Mononuclear cell (primary cell): ENCODE measurements around the gene SYS1. TPM values are rescaled to one million over a fixed set of nuclear protein-coding genes. Genes with fewer than 3 reads are reported as not detected.

Experiments used
- H3K27me3 ChIP-seq: 2 replicates; pipeline ENCODE4 v1.6.0; 2011; ENCODE audit warnings: low read length, control low read depth; ENCODE audit not compliant: insufficient read depth
- H3K4me1 ChIP-seq: 2 replicates; pipeline ENCODE4 v1.5.1; 2011; ENCODE audit warnings: mild to moderate bottlenecking, low read length, control low read depth; ENCODE audit not compliant: insufficient read depth
- H3K4me3 ChIP-seq: 2 replicates; pipeline ENCODE4 v1.5.1; 2011; ENCODE audit warnings: mild to moderate bottlenecking, low read length, moderate library complexity
- H3K9me3 ChIP-seq: 2 replicates; pipeline ENCODE4 v1.5.1; 2011; ENCODE audit warnings: low read depth, mild to moderate bottlenecking, control low read depth, low read length
- total RNA-seq: library from RNA; depleted of rRNA; stranded (reverse); fragments of >200 nt; gene quantifications from one replicate; pipeline ENCODE4 v1.2.3, GENCODE V29; 2012

Gene SYS1
- total RNA-seq, 1 donor, result 63.8 TPM

DNA sequence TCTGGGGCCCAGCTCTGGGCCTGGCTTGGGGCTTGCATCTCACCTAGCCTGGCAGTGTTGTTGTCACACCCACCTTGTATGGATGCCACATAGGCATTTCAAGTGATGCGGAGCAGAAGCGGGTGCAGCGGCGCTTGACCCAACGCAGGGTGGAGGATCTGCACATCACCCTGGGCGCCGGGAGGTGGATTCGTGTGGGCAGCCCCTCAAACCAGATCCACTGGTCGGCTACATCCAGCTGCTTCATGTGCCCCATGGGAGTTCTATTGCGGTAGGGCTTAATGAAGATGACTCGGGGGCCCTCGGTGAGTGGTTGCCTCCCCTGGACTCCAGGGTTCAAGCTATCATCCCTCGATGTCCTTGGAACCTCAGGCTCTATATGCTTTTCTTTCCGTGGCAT is 12.0 kb downstream of the SYS1 start:
- Histone ChIP-seq H3K9me3 (no peaks in the 10 kb centered on the region), H3K4me3 (no peak overlapping the region), H3K27me3 (no peaks in the 10 kb centered on the region), H3K4me1 (peaks cover 30% of the 10 kb centered on the region)

DNA sequence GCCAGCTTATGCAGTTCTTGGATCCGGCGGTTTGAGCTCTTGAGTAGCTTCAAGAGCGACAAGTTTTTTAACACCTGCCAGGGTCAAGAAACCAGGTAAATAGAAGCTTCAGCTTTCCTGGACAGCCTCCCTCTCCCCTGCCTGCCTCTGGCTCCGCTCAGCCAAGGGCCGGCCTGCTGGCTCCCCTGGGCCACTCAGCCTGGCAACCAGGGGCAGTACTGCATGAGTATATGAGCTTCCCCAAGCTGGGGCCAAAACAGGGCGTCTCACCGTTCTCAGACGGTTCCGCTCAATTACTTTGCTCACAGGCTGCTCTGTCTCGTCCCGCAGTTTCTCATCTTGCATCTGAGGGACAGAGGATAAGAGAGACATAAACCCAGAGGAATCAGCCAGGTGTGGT is 14.3 kb downstream of the SYS1 start:
- H3K4me3 ChIP-seq, result no peak overlapping the region
- no peaks in the 10 kb centered on the region for H3K27me3 ChIP-seq
- peaks cover 17% of the 10 kb centered on the region for H3K4me1 ChIP-seq

DNA sequence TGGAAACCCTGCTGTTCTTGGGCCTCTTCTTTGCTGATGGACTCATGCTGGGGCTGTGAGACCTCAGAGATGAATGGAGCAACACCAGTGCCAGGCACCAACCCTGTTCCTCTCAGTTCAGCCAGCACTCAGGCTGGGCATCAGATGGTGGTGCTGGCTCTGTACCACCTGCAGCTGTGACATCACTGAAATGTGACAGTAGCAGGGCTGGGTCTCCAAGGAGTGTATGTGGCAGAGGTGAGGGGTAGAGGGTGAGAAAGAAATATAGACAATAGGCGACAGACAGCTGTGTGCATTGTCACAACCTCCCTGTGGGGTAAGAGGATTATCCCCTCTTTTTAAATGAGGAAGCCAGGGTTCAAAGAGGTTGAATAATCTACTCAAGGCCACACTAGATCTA is 15.2 kb downstream of the SYS1 start, which contains the start of gene TP53TG5:
TP53TG5 (minus strand) TSS at position 135 of the 400 bp plus-strand sequence; CDS start at position 46, 89 bp downstream.
- H3K4me1 ChIP-seq, result peaks cover 8% of the 10 kb centered on the region
- H3K4me3 ChIP-seq, result no peak within 1 kb of the TSS
- H3K9me3 ChIP-seq, result no peaks in the 10 kb centered on the region
- H3K27me3 ChIP-seq, result no peaks in the 10 kb centered on the region

More for the DNA sequence above, 14.3 kb downstream of the SYS1 start:
- H3K9me3 ChIP-seq, result no peaks in the 10 kb centered on the region

DNA sequence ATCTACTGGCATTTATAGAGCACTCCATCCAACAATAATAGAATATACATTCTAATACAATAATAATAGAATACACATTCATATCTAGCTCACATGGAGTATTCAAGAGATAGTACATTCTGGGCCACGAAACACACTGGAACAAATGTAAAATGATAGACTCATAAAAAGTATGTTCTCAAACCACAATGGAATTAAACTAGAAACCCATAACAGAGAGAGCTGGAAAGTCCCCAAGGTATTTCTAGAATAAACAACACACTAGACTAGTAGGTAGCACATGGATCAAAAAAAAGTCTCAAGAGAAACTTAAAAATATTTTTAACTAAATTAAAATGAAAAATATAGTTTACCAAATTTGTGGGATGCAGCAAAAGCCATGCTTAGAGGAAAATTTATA is 24.3 kb downstream of the SYS1 start:
- H3K9me3 ChIP-seq, result no peaks in the 10 kb centered on the region
- no peak overlapping the region for H3K4me3 ChIP-seq
- peaks cover 4% of the 10 kb centered on the region for H3K4me1 ChIP-seq
- no peaks in the 10 kb centered on the region for H3K27me3 ChIP-seq

DNA sequence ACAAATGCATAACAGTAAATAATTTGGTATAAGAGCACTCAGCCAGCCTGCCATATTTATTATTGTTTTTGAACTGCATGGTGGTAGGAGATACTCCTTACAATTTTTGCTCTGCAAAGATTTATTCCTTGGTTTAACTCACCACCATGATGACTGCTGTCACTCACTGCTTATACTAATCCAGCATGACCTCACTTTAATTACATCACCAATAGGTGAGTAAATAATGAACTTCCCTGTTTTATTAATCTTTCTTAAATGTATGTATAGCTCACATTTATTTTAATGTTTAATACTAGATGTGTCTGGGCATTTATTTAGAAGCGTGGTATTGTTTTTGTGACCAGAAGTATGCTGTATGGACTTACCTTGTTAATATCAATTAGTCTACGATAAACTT is 28.0 kb downstream of the SYS1 start:
- Histone ChIP-seq H3K9me3 (no peaks in the 10 kb centered on the region), H3K4me1 (peaks cover 4% of the 10 kb centered on the region), H3K27me3 (no peaks in the 10 kb centered on the region), H3K4me3 (no peak overlapping the region)

DNA sequence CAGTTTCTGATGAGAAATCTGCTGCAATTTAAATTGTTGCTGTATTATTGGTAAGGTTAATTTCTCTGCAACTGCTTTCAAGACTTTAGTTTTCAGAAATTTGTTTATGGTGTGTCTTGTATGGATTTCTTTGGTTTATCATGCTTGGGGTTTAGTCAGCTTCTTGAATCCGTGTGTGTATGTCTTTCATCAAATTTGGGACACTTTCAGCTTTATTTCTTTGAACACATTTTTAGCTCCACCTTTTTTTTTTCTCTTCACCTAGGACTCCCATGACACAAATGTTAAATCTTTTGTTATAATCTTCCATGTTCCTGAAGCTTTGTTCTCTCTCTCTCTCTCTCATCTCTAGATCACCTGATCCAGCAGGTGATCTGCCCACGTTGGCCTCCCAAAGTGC is 28.6 kb downstream of the SYS1 start:
- H3K9me3 ChIP-seq, result no peaks in the 10 kb centered on the region

DNA sequence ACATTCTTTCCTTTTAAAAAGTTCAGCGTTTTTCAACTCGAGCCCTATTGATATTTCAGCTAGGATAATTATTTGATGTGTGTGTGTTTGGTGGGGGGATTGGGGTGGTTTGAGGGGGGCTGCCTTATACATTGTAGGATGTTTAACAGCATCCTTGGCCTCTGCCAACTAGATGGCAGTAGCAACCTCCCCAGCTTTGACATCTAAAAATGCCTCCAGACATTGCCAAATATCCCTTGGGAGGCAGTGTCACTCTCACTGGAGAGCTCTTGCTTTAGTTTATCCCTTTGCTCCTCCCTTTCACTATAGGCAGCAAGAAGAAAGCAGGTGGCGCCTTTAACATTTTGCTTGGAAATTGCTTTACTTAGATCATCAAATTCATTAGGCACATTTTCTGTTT is 29.8 kb downstream of the SYS1 start:
- H3K27me3 ChIP-seq, result no peaks in the 10 kb centered on the region
- H3K9me3 ChIP-seq, result no peaks in the 10 kb centered on the region
- no peak overlapping the region for H3K4me3 ChIP-seq
- peaks cover 4% of the 10 kb centered on the region for H3K4me1 ChIP-seq

More for the DNA sequence above, 28.6 kb downstream of the SYS1 start:
- Histone ChIP-seq H3K4me1 (peaks cover 4% of the 10 kb centered on the region), H3K4me3 (no peak overlapping the region), H3K27me3 (no peaks in the 10 kb centered on the region)

DNA sequence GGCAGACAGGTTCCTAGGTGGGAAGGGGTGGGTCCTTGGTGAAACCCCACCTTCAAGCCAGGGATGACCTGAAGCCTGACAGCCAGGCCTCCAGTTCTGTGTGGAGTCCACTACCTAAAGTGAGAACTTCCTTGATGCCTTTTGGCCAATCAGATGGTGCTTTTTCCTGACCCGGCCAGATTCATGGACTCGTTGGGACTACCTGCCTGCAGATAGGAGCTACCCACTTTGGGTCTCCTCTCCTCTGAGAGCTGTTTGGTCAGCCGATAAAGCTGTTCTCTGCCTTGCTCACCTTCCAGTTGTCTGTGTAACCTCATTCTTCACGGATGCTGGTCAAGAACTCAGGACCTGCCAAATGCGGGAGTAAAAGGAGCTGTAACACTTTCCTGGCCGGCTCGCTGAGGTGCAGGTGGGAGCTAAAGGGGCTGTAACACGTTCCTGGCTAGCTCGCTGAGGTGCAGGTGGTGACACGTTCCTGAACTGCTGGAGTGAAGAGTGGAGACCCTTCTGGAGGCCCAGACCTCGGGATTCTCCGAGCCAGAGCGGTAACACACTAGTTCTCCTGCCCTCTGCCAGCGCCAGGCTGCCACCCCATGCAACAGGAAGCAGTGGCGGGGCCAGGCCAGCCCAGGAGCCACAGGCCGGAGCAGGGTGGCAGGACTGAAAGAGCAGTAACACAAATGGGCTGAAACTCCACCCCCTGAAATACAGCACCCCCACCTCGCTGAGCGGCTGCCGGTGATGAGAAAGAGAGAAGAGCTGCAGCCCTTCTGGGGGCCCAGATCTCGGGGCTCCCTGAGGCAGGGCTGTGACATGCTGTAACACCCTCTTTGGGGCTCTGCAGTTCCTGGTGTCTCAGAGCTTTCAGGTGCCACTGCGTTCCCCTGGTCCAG is 31.5 kb downstream of the SYS1 start:
- no peaks in the 10 kb centered on the region for H3K9me3 ChIP-seq
- no peaks in the 10 kb centered on the region for H3K27me3 ChIP-seq
- H3K4me3 ChIP-seq, result no peak overlapping the region
- peaks cover 4% of the 10 kb centered on the region for H3K4me1 ChIP-seq

DNA sequence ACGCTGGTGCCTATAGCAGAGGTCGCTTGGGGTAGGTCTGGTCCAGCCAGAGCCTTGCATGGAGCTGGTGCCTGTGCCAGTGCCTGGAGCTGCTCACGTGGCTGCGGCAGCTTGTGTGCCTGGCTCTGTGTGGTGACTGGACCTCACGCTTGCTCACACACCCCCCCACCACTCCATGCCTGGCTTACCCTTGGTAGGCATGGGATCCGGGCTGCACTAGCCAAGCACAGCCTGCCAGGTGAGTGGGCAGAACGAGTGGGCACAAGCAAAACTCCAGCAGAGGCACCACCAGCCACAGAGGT is 32.1 kb downstream of the SYS1 start:
- no peak overlapping the region for H3K4me3 ChIP-seq
- no peaks in the 10 kb centered on the region for H3K9me3 ChIP-seq
- peaks cover 4% of the 10 kb centered on the region for H3K4me1 ChIP-seq
- H3K27me3 ChIP-seq, result no peaks in the 10 kb centered on the region

DNA sequence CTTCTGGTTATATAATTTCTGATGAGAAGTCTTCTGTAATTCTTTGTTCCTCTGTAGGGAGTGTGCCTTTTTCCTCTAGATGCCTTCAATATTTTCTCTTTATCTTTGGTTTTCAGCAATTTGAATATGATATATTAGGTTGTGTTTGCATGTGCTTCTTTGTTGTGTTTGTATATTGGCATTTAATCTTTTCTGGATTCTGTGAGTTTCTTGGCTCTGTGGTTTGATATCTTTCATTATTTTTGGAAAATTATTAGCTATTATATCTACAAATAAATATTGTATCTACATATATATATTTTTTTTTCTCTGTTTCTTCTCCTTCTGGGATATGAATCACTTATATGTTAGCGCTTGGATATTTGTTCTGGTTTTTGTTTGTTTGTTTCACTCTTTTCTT is 36.1 kb downstream of the SYS1 start:
- no peak overlapping the region for H3K4me3 ChIP-seq
- H3K27me3 ChIP-seq, result no peaks in the 10 kb centered on the region
- H3K9me3 ChIP-seq, result no peaks in the 10 kb centered on the region
- H3K4me1 ChIP-seq, result no peaks in the 10 kb centered on the region

DNA sequence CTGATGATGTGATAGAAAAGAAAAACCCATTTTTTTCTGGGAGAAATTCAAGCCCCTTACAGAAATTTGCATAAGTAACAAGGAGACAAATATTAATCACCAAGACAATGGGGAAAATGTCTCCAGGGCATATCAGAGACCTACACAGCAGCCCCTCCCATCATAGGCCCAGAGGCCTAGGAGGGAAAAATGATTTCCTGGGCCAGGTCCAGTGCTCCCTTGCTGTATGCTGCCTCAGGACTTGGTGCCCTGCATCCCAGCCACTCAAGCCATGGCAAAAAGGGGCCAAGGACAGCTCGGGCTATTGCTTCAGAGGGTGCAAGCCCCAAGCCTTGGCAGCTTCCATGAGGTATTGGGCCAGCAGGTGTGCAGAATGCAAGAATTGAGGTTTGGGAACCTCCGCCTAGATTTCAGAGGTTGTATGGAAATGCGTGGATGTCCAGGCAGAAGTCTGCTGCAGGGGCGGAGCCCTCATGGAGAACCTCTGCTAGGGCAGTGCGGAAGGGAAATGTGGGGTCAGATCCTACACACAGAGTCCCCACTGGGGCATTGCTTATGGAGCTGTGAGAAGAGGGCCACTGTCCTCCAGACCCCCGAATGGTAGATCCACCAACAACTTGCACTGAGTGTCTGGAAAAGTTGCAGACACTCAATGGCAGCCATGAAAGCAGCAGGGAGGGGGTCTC is 37.5 kb downstream of the SYS1 start:
- no peaks in the 10 kb centered on the region for H3K9me3 ChIP-seq

DNA sequence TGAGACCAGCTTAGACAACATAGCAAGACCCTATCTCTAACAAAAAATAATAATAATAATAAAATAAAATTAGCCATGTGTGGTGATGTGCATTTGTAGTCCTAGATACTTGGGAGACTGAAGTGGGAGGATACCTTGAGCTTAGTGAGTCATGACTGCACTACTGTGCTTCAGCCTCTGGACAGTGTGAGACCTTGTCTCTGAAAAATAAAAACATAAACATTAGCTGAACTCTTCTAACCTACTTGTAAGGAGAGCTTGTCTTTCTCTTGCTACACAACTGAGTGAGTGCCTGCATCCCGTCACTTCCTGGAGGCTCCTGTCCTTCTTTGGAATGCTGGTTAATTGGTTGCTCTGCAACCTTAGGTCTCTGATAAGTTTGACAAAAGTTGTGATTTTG is 40.0 kb downstream of the SYS1 start:
- Histone ChIP-seq H3K4me3 (no peak overlapping the region), H3K9me3 (no peaks in the 10 kb centered on the region), H3K4me1 (peaks cover 23% of the 10 kb centered on the region), H3K27me3 (peaks cover 8% of the 10 kb centered on the region)

More for the DNA sequence above, 37.5 kb downstream of the SYS1 start:
- Histone ChIP-seq H3K27me3 (peaks cover 7% of the 10 kb centered on the region), H3K4me3 (no peak overlapping the region), H3K4me1 (peaks cover 3% of the 10 kb centered on the region)

DNA sequence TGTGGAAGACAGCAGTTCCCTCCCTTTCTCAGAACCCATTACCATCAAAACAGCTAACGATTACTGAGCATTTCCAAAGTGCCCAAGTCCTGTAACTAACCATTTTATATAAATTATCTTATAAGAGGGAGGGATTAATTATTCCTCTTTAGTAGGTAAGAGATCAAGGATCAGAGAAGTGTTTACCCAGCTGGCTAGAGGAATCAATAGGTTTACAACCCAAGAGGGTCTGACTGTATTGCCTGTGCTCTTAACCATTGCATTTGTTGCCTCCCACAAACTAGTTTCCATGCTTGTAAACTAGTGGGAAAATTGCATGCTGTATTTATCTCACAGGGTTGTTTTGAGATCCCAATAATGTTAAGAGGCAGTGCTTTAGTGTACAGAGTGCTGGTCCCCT is 41.5 kb downstream of the SYS1 start:
- peaks cover 8% of the 10 kb centered on the region for H3K27me3 ChIP-seq
- no peaks in the 10 kb centered on the region for H3K9me3 ChIP-seq
- peaks cover 31% of the 10 kb centered on the region for H3K4me1 ChIP-seq
- no peak overlapping the region for H3K4me3 ChIP-seq

DNA sequence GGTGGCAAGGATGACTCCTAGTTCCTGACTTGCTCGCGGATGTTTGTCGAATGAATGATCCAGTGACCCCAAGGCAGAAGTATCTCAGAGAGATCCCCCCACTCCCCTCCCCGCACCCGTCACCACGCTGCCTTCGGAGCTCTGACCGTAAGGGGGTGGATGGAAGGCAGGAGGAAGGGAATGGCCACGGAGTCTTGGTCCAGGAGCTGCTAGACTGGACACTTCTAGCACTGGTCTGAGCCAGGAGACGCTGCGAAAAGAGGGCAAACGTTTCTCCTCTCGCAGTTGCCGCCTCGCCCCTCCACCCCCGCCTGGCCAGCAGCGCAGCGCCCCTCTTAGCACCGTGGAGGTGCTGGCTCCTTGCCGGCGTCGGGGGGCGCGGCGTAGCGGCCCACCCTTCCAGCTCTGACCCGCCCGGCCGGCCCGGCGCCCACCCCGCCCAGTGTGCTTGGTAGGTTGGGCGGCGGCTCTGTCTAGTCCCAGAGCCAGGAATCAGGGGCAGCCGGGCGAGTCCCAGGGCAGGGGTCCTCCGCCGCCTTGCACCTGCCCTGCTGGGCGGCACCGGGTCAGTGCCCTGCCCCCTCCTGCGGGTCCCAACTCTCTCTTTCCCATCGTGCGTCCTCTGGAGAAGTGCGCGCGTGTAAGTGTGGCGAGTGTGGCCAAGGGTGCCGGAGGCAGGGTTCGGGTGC is 42.8 kb downstream of the SYS1 start:
- no peaks in the 10 kb centered on the region for H3K9me3 ChIP-seq
- peaks cover 31% of the 10 kb centered on the region for H3K4me1 ChIP-seq
- H3K27me3 ChIP-seq, result peaks cover 8% of the 10 kb centered on the region
- H3K4me3 ChIP-seq, result peak overlapping the region; percentile 57
